Body of pancreas (tissue), 4 donors: ENCODE results near the gene CASR.

Experiments
- POLR2A ChIP-seq, 3 donors: fragments of 450-650 bp; IDR thresholded peaks; one replicate each; pipeline ENCODE4 v1.6.1; 2016; ENCODE audit warnings: antibody characterized with exemption in 3 of 3, mild to moderate bottlenecking in 2 of 3
- TF ChIP-seq, protein P1 (sequence below), 7 experiments: fragments of 450-650 bp in 4 of 7; fragments of 200-600 bp in 3 of 7; sonication (generic) in 3 of 7; IDR thresholded peaks; one replicate each; pipeline ENCODE4 v1.5.1; 2016 to 2019; ENCODE audit warnings: antibody characterized with exemption in 7 of 7

DNA sequence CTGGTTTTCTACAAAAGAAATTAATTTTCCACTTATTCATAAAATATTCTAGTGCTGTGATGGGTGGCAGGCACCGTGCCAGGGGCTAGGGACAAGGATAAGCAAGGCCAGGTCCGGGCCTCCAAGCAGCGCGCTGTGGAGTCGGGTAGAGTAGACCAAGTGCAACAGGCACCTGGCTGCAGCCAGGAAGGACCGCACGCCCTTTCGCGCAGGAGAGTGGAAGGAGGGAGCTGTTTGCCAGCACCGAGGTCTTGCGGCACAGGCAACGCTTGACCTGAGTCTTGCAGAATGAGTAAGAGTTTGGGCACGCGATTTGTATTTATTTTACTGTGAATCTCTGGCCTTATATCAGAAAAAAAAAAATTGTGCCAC is at the start of gene CASR:
- TF ChIP-seq, protein P1, sequence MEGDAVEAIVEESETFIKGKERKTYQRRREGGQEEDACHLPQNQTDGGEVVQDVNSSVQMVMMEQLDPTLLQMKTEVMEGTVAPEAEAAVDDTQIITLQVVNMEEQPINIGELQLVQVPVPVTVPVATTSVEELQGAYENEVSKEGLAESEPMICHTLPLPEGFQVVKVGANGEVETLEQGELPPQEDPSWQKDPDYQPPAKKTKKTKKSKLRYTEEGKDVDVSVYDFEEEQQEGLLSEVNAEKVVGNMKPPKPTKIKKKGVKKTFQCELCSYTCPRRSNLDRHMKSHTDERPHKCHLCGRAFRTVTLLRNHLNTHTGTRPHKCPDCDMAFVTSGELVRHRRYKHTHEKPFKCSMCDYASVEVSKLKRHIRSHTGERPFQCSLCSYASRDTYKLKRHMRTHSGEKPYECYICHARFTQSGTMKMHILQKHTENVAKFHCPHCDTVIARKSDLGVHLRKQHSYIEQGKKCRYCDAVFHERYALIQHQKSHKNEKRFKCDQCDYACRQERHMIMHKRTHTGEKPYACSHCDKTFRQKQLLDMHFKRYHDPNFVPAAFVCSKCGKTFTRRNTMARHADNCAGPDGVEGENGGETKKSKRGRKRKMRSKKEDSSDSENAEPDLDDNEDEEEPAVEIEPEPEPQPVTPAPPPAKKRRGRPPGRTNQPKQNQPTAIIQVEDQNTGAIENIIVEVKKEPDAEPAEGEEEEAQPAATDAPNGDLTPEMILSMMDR (IDR thresholded peaks at IDR 0.05) = no peak
- peak in 2 of 3 donors; percentile 41 to 47 for TF ChIP-seq POLR2A (IDR thresholded peaks at IDR 0.05)
